ENCODE results near the gene IL25. TPM values are rescaled to one million over a fixed set of nuclear protein-coding genes. Genes with fewer than 3 reads are reported as not detected.
"Not testable (repeated sequence)": the region's sequence is repeated elsewhere in the genome, so short reads cannot be mapped to it uniquely, and the experiment has no call there.

The IL25 gene
- total RNA-seq, 1 donor from 2014 or later: not detected

GRCh38 chr14:23399591-23399990 is 27.0 kb downstream of the IL25 start:
- POLR2A ChIA-PET: no interaction called here
- Mint-ChIP-seq H3K4me3 (no peak overlapping the region), H3K27ac (no peak overlapping the region), H3K9me3 (no peaks in the 10 kb centered on the region), H3K36me3 (ENCODE audit: low read depth) (no peaks in the 10 kb centered on the region), H3K27me3 (peaks cover 22% of the 10 kb centered on the region), H3K4me1 (peaks cover 2% of the 10 kb centered on the region)
- ATAC-seq (ENCODE audit: low read depth) (no peak), DNase-seq (no peak)
- no peak for TF ChIP-seq CTCF (IDR thresholded peaks at IDR 0.05)
- CTCF ChIA-PET: no interaction called here
- intact Hi-C loops (cut with micrococcal nuclease): no loop called here

GRCh38 chr14:23400496-23401149 is 28.0 kb downstream of the IL25 start:
- H3K9me3 Mint-ChIP-seq; intact Hi-C loops (cut with micrococcal nuclease); H3K4me1 Mint-ChIP-seq; H3K36me3 Mint-ChIP-seq (ENCODE audit: low read depth); H3K27ac Mint-ChIP-seq; ATAC-seq (ENCODE audit: low read depth); DNase-seq; POLR2A ChIA-PET; H3K4me3 Mint-ChIP-seq; CTCF ChIA-PET: not testable (repeated sequence)
- H3K27me3 Mint-ChIP-seq: peaks cover 27% of the 10 kb centered on the region

- Mint-ChIP-seq H3K4me3 (no peak overlapping the region), H3K9me3 (no peaks in the 10 kb centered on the region), H3K4me1 (peaks cover 11% of the 10 kb centered on the region), H3K27me3 (peaks cover 31% of the 10 kb centered on the region), H3K36me3 (ENCODE audit: low read depth) (no peaks in the 10 kb centered on the region), H3K27ac (no peak overlapping the region)
- ChIA-PET POLR2A (no interaction called here), CTCF (no interaction called here)
- intact Hi-C loops (cut with micrococcal nuclease): no loop called here
- DNase-seq: no peak
- no peak for ATAC-seq (ENCODE audit: low read depth)
- no peak for TF ChIP-seq CTCF (IDR thresholded peaks at IDR 0.05)
Measured at GRCh38 chr14:23401291-23401690, 28.7 kb downstream of the IL25 start.

- H3K27me3 Mint-ChIP-seq: peaks cover 36% of the 10 kb centered on the region
- ChIA-PET POLR2A (no interaction called here), CTCF (no interaction called here)
- H3K4me1 Mint-ChIP-seq: peaks cover 16% of the 10 kb centered on the region
- no peaks in the 10 kb centered on the region for H3K36me3 Mint-ChIP-seq (ENCODE audit: low read depth)
- no peaks in the 10 kb centered on the region for H3K9me3 Mint-ChIP-seq
- no peak overlapping the region for H3K4me3 Mint-ChIP-seq
- no peak for ATAC-seq (ENCODE audit: low read depth)
- no peak for DNase-seq
- intact Hi-C loops (cut with micrococcal nuclease): no loop called here
- H3K27ac Mint-ChIP-seq: no peak overlapping the region
- no peak for TF ChIP-seq CTCF (IDR thresholded peaks at IDR 0.05)
Measured at GRCh38 chr14:23402296-23403138, 29.9 kb downstream of the IL25 start.

- ChIA-PET POLR2A (no interaction called here), CTCF (no interaction called here)
- H3K4me3 Mint-ChIP-seq: no peak overlapping the region
- H3K9me3 Mint-ChIP-seq: no peaks in the 10 kb centered on the region
- ATAC-seq (ENCODE audit: low read depth) (no peak), DNase-seq (no peak)
- peaks cover 16% of the 10 kb centered on the region for H3K4me1 Mint-ChIP-seq
- H3K36me3 Mint-ChIP-seq (ENCODE audit: low read depth): no peaks in the 10 kb centered on the region
- H3K27ac Mint-ChIP-seq: no peak overlapping the region
- intact Hi-C loops (cut with micrococcal nuclease): no loop called here
- H3K27me3 Mint-ChIP-seq: peaks cover 37% of the 10 kb centered on the region
- no peak for TF ChIP-seq CTCF (IDR thresholded peaks at IDR 0.05)
Measured at GRCh38 chr14:23403139-23403438, 30.5 kb downstream of the IL25 start.

Measured in activated B cell treated with CpG ODN at 0.5 μM for 24 hours (primary cell).